ENCODE data around the gene CHRNA5. TPM values are rescaled to one million over a fixed set of nuclear protein-coding genes. Genes with fewer than 3 reads are reported as not detected.

Gene CHRNA5
- total and polyA plus RNA-seq, 9 of the 15 experiments (the other 6 are each of a cell fraction or from before 2014, with no cell fraction given), result 2.8 to 16.1 (median 11.4) TPM

DNA sequence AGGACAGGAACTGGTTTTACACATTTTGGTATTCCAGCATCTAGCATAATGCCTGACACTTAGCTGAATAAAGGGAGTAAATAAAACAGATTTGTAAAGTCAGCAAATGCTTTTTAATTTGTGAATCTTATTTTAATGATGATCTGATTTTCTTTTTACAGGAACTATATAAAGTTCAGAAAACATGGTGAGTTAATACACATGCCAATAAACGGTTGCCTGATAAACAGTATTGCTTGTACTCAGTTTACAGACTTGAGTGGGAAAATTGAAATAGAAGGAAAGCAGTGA, 23.6 kb upstream of the CHRNA5 start (continued):
- TF ChIP-seq MAFF (IDR thresholded peaks at IDR 0.05; ENCODE audit: low read length), result 0 out of 2 replicates have a peak, but pooled peaks have one; percentile 25
- TF ChIP-seq, protein P1, sequence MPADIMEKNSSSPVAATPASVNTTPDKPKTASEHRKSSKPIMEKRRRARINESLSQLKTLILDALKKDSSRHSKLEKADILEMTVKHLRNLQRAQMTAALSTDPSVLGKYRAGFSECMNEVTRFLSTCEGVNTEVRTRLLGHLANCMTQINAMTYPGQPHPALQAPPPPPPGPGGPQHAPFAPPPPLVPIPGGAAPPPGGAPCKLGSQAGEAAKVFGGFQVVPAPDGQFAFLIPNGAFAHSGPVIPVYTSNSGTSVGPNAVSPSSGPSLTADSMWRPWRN (IDR thresholded peaks at IDR 0.05; ENCODE audit: low read depth), result no peak
- TF ChIP-seq TRIM28 (IDR thresholded peaks at IDR 0.05), result no peak
- no peak for TF ChIP-seq COPS2 (conservative IDR thresholded peaks at IDR 0.05)
- TF ChIP-seq, protein P2, sequence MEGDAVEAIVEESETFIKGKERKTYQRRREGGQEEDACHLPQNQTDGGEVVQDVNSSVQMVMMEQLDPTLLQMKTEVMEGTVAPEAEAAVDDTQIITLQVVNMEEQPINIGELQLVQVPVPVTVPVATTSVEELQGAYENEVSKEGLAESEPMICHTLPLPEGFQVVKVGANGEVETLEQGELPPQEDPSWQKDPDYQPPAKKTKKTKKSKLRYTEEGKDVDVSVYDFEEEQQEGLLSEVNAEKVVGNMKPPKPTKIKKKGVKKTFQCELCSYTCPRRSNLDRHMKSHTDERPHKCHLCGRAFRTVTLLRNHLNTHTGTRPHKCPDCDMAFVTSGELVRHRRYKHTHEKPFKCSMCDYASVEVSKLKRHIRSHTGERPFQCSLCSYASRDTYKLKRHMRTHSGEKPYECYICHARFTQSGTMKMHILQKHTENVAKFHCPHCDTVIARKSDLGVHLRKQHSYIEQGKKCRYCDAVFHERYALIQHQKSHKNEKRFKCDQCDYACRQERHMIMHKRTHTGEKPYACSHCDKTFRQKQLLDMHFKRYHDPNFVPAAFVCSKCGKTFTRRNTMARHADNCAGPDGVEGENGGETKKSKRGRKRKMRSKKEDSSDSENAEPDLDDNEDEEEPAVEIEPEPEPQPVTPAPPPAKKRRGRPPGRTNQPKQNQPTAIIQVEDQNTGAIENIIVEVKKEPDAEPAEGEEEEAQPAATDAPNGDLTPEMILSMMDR (IDR thresholded peaks at IDR 0.05 in 2 of 3, conservative IDR thresholded peaks at IDR 0.05 in 1 of 3; ENCODE audit: insufficient read depth in 2 of 3, low read depth in 1 of 3, low read length in 3 of 3), result no peak
- no peak for TF ChIP-seq RUNX1 (IDR thresholded peaks at IDR 0.05; ENCODE audit: low read depth)
- peak; percentile 83 for TF ChIP-seq ZNF316 (IDR thresholded peaks at IDR 0.05)
- TF ChIP-seq, protein P3, sequence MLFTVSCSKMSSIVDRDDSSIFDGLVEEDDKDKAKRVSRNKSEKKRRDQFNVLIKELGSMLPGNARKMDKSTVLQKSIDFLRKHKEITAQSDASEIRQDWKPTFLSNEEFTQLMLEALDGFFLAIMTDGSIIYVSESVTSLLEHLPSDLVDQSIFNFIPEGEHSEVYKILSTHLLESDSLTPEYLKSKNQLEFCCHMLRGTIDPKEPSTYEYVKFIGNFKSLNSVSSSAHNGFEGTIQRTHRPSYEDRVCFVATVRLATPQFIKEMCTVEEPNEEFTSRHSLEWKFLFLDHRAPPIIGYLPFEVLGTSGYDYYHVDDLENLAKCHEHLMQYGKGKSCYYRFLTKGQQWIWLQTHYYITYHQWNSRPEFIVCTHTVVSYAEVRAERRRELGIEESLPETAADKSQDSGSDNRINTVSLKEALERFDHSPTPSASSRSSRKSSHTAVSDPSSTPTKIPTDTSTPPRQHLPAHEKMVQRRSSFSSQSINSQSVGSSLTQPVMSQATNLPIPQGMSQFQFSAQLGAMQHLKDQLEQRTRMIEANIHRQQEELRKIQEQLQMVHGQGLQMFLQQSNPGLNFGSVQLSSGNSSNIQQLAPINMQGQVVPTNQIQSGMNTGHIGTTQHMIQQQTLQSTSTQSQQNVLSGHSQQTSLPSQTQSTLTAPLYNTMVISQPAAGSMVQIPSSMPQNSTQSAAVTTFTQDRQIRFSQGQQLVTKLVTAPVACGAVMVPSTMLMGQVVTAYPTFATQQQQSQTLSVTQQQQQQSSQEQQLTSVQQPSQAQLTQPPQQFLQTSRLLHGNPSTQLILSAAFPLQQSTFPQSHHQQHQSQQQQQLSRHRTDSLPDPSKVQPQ (CRISPR knock-in tag; IDR thresholded peaks at IDR 0.05; ENCODE audit: borderline replicate concordance), result no peak
- peak; percentile 77 for TF ChIP-seq C11orf30 (IDR thresholded peaks at IDR 0.05; ENCODE audit: low read depth)
- no peak for TF ChIP-seq SREBF2 (CRISPR knock-in tag; IDR thresholded peaks at IDR 0.05)

Data from K562 (cell line).